Hepatocyte (in vitro differentiated cells): Measurements from ENCODE around the gene DGKA. TPM values are rescaled to one million over a fixed set of nuclear protein-coding genes. Genes with fewer than 3 reads are reported as not detected.

Experiments used
- DNase-seq: peaks from one replicate; pipeline ENCODE4 v3.0.0-alpha.2; 2016; ENCODE audit warnings: low spot score
- H2AFZ ChIP-seq: fragments of 200-600 bp; sonication (generic); 2 replicates; pipeline ENCODE4 v1.6.0; 2016; ENCODE audit warnings: antibody characterized with exemption, mild to moderate bottlenecking
- H3K27ac ChIP-seq: fragments of 200-600 bp; sonication (generic); 2 replicates; pipeline ENCODE4 v1.5.1; 2016; ENCODE audit warnings: mild to moderate bottlenecking
- H3K27me3 ChIP-seq: fragments of 200-600 bp; sonication (generic); 2 replicates; pipeline ENCODE4 v1.6.1; 2016
- H3K36me3 ChIP-seq: fragments of 200-600 bp; sonication (generic); replicated peaks from 2 replicates; pipeline ENCODE4 v1.5.1; 2016; ENCODE audit warnings: low read depth; ENCODE audit not compliant: insufficient read depth
- H3K4me1 ChIP-seq: fragments of 200-600 bp; sonication (generic); 2 replicates; pipeline ENCODE4 v1.5.1; 2016; ENCODE audit warnings: mild to moderate bottlenecking, moderate library complexity; ENCODE audit not compliant: insufficient read depth
- H3K4me2 ChIP-seq: fragments of 200-600 bp; sonication (generic); 2 replicates; pipeline ENCODE4 v1.6.0; 2016
- H3K4me3 ChIP-seq: fragments of 200-600 bp; sonication (generic); 2 replicates; pipeline ENCODE4 v1.5.1; 2016; ENCODE audit warnings: mild to moderate bottlenecking
- H3K79me2 ChIP-seq: fragments of 200-600 bp; sonication (generic); 2 replicates; pipeline ENCODE4 v1.6.0; 2017; ENCODE audit warnings: mild to moderate bottlenecking
- H3K9me2 ChIP-seq: fragments of 200-600 bp; sonication (generic); replicated peaks from 2 replicates; pipeline ENCODE4 v1.6.0; 2017; ENCODE audit warnings: mild to moderate bottlenecking; ENCODE audit not compliant: insufficient read depth
- H3K9me3 ChIP-seq: fragments of 200-600 bp; sonication (generic); 2 replicates; pipeline ENCODE4 v1.5.1; 2016; ENCODE audit warnings: low read depth, mild to moderate bottlenecking
- H4K20me1 ChIP-seq: fragments of 200-600 bp; sonication (generic); 2 replicates; pipeline ENCODE4 v1.6.0; 2016; ENCODE audit warnings: mild to moderate bottlenecking; ENCODE audit not compliant: insufficient read depth, poor library complexity, severe bottlenecking
- EZH2 ChIP-seq: fragments of 200-600 bp; sonication (generic); IDR thresholded peaks from 2 replicates; pipeline ENCODE4 v1.6.1; 2016; ENCODE audit warnings: antibody characterized with exemption, mild to moderate bottlenecking, borderline replicate concordance
- EZH2phosphoT487 ChIP-seq: fragments of 200-600 bp; sonication (generic); IDR thresholded peaks from one replicate; pipeline ENCODE4 v1.6.1; 2018; ENCODE audit warnings: antibody characterized with exemption, mild to moderate bottlenecking, low read depth, moderate library complexity; ENCODE audit not compliant: unreplicated experiment, severe bottlenecking
- WGBS: methylation state at CpG from one replicate; pipeline ENCODE4 v1.1.6; 2016; ENCODE audit warnings: low lambda C conversion rate; ENCODE audit errors: missing lambda C conversion rate; 5-methylcytosine and 5-hydroxymethylcytosine counted together
- polyA plus RNA-seq: library from polyadenylated mRNA; unstranded; fragments of >200 nt; fragmentation: Nextera tagmentation; extraction: Ambion mirVana; gene quantifications from 2 replicates; pipeline ENCODE4 v1.2.1, GENCODE V29; 2016
- total RNA-seq: library from RNA; depleted of rRNA; stranded (reverse); fragments of >200 nt; gene quantifications from 2 replicates; pipeline ENCODE4 v1.2.3, GENCODE V29; 2014
- TF ChIP-seq, protein P1 (sequence below): fragments of 200-600 bp; sonication (generic); IDR thresholded peaks from 2 replicates; pipeline ENCODE4 v1.5.1; 2016; ENCODE audit warnings: antibody characterized with exemption, mild to moderate bottlenecking; ENCODE audit not compliant: poor library complexity

Gene DGKA
- total and polyA plus RNA-seq, 2 experiments from 2014 or later = 25.3 to 25.9 TPM

GRCh38 chr12:55925870-55926737 lies 4.9 kb upstream of the DGKA start:
- Histone ChIP-seq H3K4me1 (peaks cover 25% of the 10 kb centered on the region), H3K27me3 (no peaks in the 10 kb centered on the region), H2AFZ (peak overlapping the region; percentile 1), H3K9me2 (no peaks in the 10 kb centered on the region), H3K4me2 (peak overlapping the region; percentile 85), H3K36me3 (no peaks in the 10 kb centered on the region), H3K27ac (peak overlapping the region; percentile 97), H4K20me1 (no peaks in the 10 kb centered on the region), H3K4me3 (peak overlapping the region; percentile 43), H3K9me3 (no peaks in the 10 kb centered on the region), H3K79me2 (peaks cover 66% of the 10 kb centered on the region)
- DNase-seq = no peak
- WGBS = 17% methylated on average over 10 of the region's 10 CpGs
- TF ChIP-seq EZH2phosphoT487 = no peak
- no peak for TF ChIP-seq EZH2
- TF ChIP-seq, protein P1, sequence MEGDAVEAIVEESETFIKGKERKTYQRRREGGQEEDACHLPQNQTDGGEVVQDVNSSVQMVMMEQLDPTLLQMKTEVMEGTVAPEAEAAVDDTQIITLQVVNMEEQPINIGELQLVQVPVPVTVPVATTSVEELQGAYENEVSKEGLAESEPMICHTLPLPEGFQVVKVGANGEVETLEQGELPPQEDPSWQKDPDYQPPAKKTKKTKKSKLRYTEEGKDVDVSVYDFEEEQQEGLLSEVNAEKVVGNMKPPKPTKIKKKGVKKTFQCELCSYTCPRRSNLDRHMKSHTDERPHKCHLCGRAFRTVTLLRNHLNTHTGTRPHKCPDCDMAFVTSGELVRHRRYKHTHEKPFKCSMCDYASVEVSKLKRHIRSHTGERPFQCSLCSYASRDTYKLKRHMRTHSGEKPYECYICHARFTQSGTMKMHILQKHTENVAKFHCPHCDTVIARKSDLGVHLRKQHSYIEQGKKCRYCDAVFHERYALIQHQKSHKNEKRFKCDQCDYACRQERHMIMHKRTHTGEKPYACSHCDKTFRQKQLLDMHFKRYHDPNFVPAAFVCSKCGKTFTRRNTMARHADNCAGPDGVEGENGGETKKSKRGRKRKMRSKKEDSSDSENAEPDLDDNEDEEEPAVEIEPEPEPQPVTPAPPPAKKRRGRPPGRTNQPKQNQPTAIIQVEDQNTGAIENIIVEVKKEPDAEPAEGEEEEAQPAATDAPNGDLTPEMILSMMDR = no peak

DNA sequence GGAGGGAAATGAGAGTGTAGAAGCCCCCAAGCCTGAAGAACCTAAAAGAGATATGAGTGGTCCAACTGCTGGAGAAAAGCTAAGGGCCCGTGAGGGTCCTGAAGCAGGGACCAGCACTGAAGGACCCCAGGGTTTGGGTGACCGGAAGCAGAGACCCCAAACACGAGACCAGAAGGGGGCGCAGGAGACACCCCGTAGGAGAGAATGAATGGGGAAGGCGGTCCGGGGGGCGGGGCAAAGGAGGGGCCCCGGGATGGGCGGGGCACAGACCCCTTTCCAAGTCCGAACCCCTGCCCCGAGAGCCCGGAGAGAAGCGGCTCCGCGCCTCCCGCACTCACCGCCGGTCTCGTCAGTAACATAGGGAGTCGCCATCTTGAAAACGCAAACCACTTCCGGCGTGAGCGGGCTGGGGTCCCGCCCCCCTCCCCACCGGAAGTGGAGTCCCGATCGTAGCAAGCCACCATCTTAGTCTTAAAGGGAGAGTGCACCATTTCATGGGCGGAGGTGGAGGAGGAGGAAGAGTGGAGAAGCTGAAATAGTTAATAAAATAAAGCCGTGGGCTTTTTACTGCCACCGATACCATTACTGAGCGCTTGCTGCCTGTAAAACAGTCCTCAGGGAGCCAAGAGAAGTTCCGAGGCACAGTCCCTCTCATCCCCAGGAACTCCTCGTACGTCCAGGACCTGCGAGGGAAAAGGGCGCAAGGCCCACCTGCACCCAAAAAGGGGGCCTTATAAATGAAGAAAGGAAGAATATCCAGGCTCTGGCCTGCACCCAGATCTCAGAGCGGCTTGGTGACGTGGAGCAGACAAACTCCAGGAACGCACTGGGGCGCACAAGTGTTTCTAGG lies 4.0 kb upstream of the DGKA start:
- H3K79me2 ChIP-seq = peaks cover 57% of the 10 kb centered on the region
- no peaks in the 10 kb centered on the region for H3K9me3 ChIP-seq
- no peaks in the 10 kb centered on the region for H3K9me2 ChIP-seq
- under 1% methylated on average over 33 of the region's 42 CpGs for WGBS
- peak overlapping the region; percentile 75 for H2AFZ ChIP-seq
- DNase-seq = peak; percentile 94
- H3K36me3 ChIP-seq = no peaks in the 10 kb centered on the region
- H3K27ac ChIP-seq = peak overlapping the region; percentile 97
- peak overlapping the region; percentile 92 for H3K4me2 ChIP-seq
- H3K27me3 ChIP-seq = no peaks in the 10 kb centered on the region
- TF ChIP-seq, protein P1 = peak; percentile 96
- TF ChIP-seq EZH2phosphoT487 = no peak
- H3K4me3 ChIP-seq = peak overlapping the region; percentile 70
- H4K20me1 ChIP-seq = no peaks in the 10 kb centered on the region
- peaks cover 31% of the 10 kb centered on the region for H3K4me1 ChIP-seq

GRCh38 chr12:55927588-55928502 lies 3.1 kb upstream of the DGKA start, which contains the start of gene PYM1:
TSS of gene PYM1 (minus strand) at chr12:55927894. CDS start at chr12:55927761, 133 bp downstream.
- Histone ChIP-seq H3K4me1 (peaks cover 37% of the 10 kb centered on the region), H3K79me2 (peaks cover 49% of the 10 kb centered on the region), H3K27me3 (no peaks in the 10 kb centered on the region), H3K36me3 (no peaks in the 10 kb centered on the region), H3K9me3 (no peaks in the 10 kb centered on the region), H3K27ac (peak within 1 kb of the TSS; percentile 97), H3K9me2 (no peaks in the 10 kb centered on the region), H3K4me3 (peak within 1 kb of the TSS; percentile 70), H4K20me1 (no peaks in the 10 kb centered on the region), H2AFZ (peak within 1 kb of the TSS; percentile 75), H3K4me2 (peak within 1 kb of the TSS; percentile 92)
- TF ChIP-seq, protein P1 = no peak
- TF ChIP-seq EZH2phosphoT487 (no peak), EZH2 (no peak)
- peak; percentile 78 for DNase-seq
- WGBS = 5% methylated on average over 49 of the region's 49 CpGs
